Activated gamma-delta T cell (primary cell): Measurements from ENCODE around the gene VANGL2.

ENCODE experiments used
- DNase-seq: peaks from one replicate; lab custom pipeline; 2025; lab: John Stamatoyannopoulos, UW

Gene VANGL2

DNA sequence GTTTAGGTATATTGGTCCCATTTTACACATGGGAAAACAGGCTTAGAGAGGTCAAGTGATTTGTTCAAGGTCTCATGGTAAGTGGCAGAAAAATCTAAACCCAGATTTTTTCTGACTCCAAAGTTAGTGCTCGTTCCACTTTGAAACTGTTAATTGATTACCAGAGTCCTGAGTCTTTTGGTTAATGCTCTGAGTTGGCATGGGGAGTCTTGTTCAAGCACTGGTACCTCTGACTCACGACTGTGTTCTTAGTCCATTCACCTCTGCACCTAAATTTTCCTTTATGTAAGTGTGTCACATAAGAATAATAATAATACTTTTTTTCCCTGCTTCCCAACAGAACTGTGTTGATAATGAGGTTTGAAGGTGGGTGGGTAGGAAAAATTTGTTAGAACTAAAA is 59.3 kb downstream of the VANGL2 start:
- DNase-seq: no peak

DNA sequence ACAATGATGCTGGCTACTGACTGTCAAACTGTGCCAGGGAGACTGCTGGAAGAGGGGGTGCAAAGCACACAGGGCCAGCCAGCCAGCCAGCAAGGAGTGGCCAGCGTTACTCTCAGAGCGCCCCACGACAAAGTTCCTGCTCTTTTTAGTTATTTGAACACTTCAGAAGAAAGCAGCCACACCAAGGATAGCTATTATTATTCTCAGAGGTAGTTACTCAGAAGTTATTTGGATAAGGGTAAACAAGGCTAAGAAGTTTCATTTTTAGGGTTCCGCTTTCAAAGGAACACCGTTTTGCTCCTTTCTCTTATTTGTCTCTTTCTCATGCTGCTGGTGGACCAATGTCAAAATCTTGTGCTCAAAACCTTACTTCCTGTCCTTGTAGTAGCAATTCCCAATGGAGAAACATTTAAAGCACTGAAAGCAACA is 59.9 kb downstream of the VANGL2 start:
- no peak for DNase-seq

DNA sequence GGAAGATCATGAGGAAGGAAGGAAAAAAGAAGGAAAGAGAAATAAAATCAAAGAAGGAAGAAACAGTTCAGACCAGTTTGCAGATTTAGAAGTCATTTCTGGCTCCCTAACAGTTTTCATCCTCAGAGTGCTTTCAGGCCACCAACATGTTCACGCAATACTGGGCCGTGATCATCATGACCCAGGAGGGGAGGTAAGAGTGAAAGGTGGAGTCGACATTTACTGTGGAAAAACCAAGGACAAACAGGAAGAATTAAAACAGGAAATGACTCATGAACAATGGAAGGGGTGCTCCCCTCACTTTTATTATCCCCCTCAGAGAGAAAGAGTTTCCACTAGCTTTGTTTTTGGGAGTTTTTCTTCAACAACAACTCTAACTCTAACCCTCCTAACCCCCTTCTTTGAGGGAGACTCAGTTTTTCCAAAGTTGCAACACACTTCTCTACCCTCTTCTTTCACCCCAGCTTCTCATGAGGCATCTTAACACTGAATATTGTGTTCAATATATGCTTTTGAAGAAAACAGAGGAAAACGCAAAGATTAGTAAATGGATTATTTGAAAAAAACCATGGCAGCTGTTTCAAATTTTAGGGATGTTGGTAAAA is 60.4 kb downstream of the VANGL2 start:
- no peak for DNase-seq

DNA sequence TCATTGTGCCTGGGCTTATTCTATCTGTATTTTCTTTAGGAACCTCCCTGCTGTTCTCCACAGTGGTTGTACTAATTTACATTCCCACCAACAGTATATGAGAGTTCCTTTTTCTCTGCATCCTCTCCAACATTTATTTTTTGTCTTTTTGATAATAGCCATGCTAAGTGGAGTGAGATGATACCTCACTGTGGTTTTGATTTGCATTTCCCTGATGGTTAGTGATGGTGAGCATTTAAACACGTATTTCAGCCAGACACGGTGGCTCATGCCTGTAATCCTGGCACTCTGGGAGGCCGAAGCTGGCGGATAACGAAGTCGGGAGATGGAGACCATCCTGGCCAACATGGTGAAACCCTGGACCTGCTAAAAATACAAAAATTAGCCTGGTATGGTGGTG is 64.8 kb downstream of the VANGL2 start:
- DNase-seq: no peak

DNA sequence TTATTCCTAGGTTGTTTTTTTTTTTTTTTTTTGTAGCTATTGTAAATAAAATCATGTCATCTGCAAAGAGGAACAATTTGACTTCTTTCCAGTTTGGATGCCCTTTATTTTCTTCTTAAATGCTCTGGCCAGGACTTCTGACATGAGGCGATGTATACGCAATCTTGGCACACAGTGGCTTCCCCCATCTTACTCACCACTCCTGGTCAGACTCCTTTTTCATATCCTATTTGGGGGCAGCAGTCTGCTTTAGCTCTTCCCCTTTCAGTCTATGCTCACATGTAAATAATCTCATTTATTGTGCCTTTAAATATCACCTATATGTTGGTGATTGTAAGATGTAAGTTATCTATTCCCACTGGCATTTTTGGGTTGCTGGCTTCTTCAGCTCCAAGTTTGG is 66.6 kb downstream of the VANGL2 start:
- no peak for DNase-seq

DNA sequence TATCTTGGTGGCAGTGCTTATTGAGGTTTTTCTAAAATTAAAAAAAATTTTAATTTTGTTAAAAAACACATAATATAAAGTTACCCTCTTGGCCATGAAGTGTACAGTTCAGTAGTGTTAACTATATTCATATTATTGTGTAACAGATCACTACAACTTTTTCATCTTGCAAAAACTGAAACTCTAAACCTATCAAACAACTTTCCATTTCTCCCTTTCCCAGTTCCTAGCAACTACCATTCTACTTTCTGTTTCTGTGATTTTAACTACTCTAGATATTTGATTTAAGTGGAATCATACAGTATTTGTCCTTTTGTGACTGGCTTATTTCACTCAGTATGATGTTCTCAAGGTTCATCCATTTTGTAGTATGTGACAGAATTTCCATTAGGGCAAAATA is 67.2 kb downstream of the VANGL2 start:
- DNase-seq: no peak

DNA sequence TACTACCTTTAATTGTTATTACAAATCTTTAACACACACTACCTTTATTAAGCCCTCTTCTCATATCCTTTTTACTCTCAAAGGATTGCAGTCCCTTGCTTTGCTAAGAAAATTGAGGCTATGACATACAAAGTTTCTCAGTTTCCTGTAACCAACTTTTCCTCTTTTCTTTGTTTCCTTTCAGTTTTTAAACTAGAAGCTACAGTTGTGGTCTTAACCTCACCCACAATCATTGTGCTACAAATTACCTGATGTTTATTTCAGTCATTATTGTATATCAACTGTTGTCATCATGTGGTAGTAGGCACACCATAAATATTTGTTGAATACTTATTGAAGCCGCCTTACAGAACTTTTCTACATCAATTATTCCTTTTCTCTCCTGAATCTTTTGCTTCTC is 70.9 kb downstream of the VANGL2 start:
- DNase-seq: no peak

DNA sequence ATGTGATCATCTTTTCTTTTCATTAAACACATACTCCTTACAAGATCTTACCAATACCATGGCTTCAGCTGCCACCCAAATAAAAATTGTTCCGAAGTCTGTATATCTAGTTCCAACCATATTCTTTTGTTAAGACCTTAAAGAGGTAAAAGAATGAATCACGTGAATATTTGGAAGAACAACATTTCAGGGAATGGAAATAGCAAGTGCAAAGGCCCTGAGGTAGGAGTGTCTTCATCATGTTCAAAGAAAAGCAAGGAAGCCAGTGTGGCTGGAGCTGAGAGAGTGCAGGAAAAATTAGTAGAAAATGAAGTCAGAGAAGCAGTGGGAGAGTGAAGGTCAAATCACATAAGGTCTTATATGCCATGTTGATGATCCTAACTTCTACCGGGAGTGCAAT is 71.7 kb downstream of the VANGL2 start:
- no peak for DNase-seq

DNA sequence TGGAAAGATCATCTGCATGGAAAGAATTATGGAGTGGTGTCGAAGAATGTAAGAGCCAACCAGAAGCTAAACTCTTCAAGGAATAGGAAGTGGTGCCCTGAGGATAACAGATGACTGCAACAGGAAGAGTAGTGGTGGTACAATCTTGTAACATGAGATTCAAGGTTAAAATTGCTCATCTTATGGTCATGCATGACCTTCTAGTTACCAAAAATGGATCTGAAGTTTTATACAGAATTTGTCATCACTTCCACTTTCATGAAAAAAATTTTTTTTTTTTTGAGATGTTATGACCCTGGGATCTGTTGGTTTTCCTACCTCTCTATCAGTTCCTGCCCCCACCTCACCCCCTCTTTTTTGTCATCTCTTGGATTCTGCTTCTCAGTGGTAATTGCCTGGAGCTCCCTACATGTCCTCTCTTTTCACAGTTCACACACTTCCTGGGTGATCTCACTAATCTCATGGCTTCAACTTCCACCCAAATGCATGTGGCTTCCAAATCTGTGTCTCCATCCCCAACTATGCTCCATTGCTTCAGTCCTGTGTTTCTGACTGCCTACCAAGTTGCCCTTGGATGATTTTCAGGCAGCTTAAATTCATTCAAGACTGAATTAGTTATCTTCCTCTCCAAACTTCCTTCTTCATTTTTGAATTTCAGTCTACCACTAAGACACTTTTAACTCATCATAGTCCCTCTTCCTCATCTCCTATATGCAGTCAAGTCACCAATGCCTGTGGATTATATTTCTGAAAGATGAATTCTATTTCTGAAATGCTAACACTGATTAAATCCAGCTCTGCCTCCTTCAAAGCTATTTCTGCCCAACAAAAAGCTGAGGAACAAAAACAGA is 74.3 kb downstream of the VANGL2 start:
- DNase-seq: no peak
